Gastrocnemius medialis (tissue), 4 donors: Measurements from ENCODE around the gene DTD1.

ENCODE experiments used
- POLR2A ChIP-seq, 2 donors: fragments of 450-650 bp; IDR thresholded peaks; one replicate each; pipeline ENCODE4 v1.6.1; 2017; ENCODE audit warnings: antibody characterized with exemption in 2 of 2, mild to moderate bottlenecking in 2 of 2, moderate library complexity in 2 of 2
- TF ChIP-seq, protein P1 (sequence below), 5 experiments: fragments of 450-650 bp in 3 of 5; fragments of 200-600 bp in 2 of 5; sonication (generic) in 2 of 5; IDR thresholded peaks in 4 of 5; conservative IDR thresholded peaks in 1 of 5; 1 replicate in 4 of 5; 2 replicates in 1 of 5; pipeline ENCODE4 v1.5.1; 2016 to 2019; ENCODE audit warnings: antibody characterized with exemption in 5 of 5, mild to moderate bottlenecking in 3 of 5, moderate library complexity in 3 of 5

DNA sequence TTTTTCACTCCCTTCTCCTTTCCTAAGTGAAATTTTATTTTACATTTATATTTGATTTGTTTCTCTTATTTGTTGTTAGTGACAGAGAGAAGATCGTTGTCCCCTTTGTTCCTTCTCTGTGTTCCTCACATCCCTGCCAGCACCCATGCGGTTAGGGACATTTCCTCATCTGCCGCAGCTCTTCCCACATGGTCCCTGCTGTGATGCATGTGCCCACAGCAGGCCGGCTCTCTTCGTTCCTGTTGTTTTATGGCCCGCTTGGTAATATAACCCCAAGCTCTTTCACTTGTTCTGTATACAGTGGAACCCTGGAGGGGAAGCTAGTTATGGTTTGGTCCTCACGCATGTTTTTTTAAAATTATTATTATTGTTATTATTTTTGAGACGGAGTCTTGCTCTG, 23.6 kb downstream of the DTD1 start:
- TF ChIP-seq, protein P1, sequence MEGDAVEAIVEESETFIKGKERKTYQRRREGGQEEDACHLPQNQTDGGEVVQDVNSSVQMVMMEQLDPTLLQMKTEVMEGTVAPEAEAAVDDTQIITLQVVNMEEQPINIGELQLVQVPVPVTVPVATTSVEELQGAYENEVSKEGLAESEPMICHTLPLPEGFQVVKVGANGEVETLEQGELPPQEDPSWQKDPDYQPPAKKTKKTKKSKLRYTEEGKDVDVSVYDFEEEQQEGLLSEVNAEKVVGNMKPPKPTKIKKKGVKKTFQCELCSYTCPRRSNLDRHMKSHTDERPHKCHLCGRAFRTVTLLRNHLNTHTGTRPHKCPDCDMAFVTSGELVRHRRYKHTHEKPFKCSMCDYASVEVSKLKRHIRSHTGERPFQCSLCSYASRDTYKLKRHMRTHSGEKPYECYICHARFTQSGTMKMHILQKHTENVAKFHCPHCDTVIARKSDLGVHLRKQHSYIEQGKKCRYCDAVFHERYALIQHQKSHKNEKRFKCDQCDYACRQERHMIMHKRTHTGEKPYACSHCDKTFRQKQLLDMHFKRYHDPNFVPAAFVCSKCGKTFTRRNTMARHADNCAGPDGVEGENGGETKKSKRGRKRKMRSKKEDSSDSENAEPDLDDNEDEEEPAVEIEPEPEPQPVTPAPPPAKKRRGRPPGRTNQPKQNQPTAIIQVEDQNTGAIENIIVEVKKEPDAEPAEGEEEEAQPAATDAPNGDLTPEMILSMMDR (IDR thresholded peaks at IDR 0.05 in 4 of 5, conservative IDR thresholded peaks at IDR 0.05 in 1 of 5): no peak
- TF ChIP-seq POLR2A (IDR thresholded peaks at IDR 0.05): no peak
